HG02571 (cell line): ENCODE data around the gene LAG3.
"Not testable (repeated sequence)": the region's sequence is repeated elsewhere in the genome, so short reads cannot be mapped to it uniquely, and the experiment has no call there.

ENCODE experiments used
- ATAC-seq: cut with Tn5 transposase; IDR thresholded peaks from one replicate; pipeline ENCODE4 v1.9.1; 2021; ENCODE audit warnings: mild to moderate bottlenecking, moderate library complexity; ENCODE audit not compliant: unreplicated experiment

Gene LAG3

GRCh38 chr12:6772331-6772695 is at the start of gene LAG3:
Gene LAG3, plus strand, starts transcription at chr12:6772520. Its CDS starts 333 bp downstream, at chr12:6772853.
- no peak for ATAC-seq

GRCh38 chr12:6722863-6723262 is 49.5 kb upstream of the LAG3 start:
- no peak for ATAC-seq

- peak; percentile 90 for ATAC-seq
Measured at GRCh38 chr12:6723607-6724408, 48.5 kb upstream of the LAG3 start, which contains the start of gene COPS7A. Gene COPS7A, plus strand, starts transcription at chr12:6724046. Its CDS starts 611 bp downstream, at chr12:6724657.

GRCh38 chr12:6724409-6724797 is 47.9 kb upstream of the LAG3 start:
- ATAC-seq = no peak

GRCh38 chr12:6725350-6725749 is 47.0 kb upstream of the LAG3 start:
- no peak for ATAC-seq

- no peak for ATAC-seq
Measured at GRCh38 chr12:6729186-6729585, 43.1 kb upstream of the LAG3 start.

- ATAC-seq = no peak
Measured at GRCh38 chr12:6730169-6730568, 42.2 kb upstream of the LAG3 start.

GRCh38 chr12:6734506-6735387 is 37.6 kb upstream of the LAG3 start:
- no peak for ATAC-seq

- ATAC-seq = no peak
Measured at GRCh38 chr12:6735448-6736191, 36.7 kb upstream of the LAG3 start.

- no peak for ATAC-seq
Measured at GRCh38 chr12:6736754-6737153, 35.6 kb upstream of the LAG3 start.

GRCh38 chr12:6742080-6742479 is 30.2 kb upstream of the LAG3 start:
- not testable (repeated sequence) for ATAC-seq

GRCh38 chr12:6742834-6743233 is 29.5 kb upstream of the LAG3 start:
- no peak for ATAC-seq

GRCh38 chr12:6743300-6743699 is 29.0 kb upstream of the LAG3 start:
- not testable (repeated sequence) for ATAC-seq

GRCh38 chr12:6745741-6746525 is 26.4 kb upstream of the LAG3 start:
- no peak for ATAC-seq

- ATAC-seq = no peak
Measured at GRCh38 chr12:6747216-6747615, 25.1 kb upstream of the LAG3 start.

- ATAC-seq = no peak
Measured at GRCh38 chr12:6748761-6749160, 23.6 kb upstream of the LAG3 start.

- no peak for ATAC-seq
Measured at GRCh38 chr12:6750506-6750905, 21.8 kb upstream of the LAG3 start.

- ATAC-seq = no peak
Measured at GRCh38 chr12:6751767-6752166, 20.6 kb upstream of the LAG3 start.

- no peak for ATAC-seq
Measured at GRCh38 chr12:6752167-6752920, 20.0 kb upstream of the LAG3 start.
